Measurements from ENCODE around the gene MCRS1.
A peak's percentile ranks its signal among the peaks of the same experiment; 100 is the strongest.

The MCRS1 gene

DNA sequence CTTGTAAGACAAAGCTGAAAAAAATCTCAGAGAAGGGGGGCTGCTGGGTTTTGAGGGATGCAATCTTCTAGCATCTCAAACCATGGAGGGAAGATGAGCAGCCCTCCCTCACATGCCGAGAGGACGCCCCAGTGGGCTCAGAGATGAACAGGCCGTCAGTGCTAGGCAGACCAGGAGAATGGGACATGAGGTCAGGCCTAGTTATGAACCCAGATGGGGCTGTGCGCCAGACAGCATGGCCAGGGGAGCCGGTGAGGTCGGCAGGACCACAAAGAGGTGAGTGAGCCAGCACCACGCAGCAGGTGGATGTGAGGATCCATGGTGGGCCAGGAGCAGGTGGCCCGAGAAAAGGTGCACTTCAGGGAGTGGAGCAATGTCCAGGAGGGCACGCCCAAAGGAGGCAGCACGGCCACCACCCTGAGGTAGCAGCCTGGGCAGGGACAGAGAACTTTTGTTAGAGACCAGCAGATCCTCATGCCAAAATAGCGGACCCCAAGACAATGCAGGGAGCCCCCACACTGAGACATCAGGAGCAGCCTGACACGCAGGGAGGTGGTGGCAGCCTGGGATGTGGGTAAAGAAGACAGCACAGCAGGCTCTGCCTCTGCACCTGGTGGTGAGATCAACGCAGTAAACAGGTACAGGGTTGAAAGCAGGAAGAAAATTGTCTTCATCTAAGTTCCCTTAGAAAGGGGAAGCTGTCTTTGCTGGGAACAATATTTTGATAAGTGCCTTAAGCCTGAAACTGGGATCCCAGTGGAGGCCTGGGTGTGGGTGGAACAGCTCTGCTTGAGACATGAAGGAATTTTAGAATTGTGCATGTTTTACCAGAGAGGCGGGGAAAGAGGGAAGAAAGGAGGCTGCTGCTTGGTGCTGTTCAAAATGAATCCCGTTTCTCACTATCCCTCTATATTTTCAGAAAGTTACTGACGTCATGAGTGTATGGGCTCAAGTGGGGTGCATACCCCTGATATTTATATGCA, 17.8 kb upstream of the MCRS1 start:
- no CpG with 5 or more reads among the region's 16 CpGs for WGBS, 2 donors (ENCODE audit: extremely low coverage in 2 of 2, insufficient read length in 2 of 2, insufficient replicate concordance in 1 of 2)
- no peak overlapping the region for H4K8ac ChIP-seq (ENCODE audit: low read depth, low read length)
- peak overlapping the region; percentile 26 for H3K9ac ChIP-seq (ENCODE audit: low read depth, low read length, poor library complexity)
- H2AFZ ChIP-seq (ENCODE audit: low read length) = no peak overlapping the region
- no peak for DNase-seq (ENCODE audit: low spot score)
- H2BK12ac ChIP-seq (ENCODE audit: low read length) = no peak overlapping the region
- peaks cover 4% of the 10 kb centered on the region for H3K79me1 ChIP-seq (ENCODE audit: low read depth, low read length)
- no peak overlapping the region for H4K91ac ChIP-seq (ENCODE audit: low read depth, low read length, poor library complexity)
- peaks cover 3 to 6% of the 10 kb centered on the region in 2 donors for H3K4me1 ChIP-seq (ENCODE audit: control insufficient read depth in 2 of 2, insufficient read depth in 1 of 2, low read depth in 1 of 2, low read length in 2 of 2)
- no peaks in the 10 kb centered on the region for H3K9me3 ChIP-seq (replicated peaks in 1 of 2; ENCODE audit: control insufficient read depth in 2 of 2, insufficient read depth in 1 of 2, low read depth in 1 of 2, low read length in 2 of 2)
- no peak overlapping the region for H3K23ac ChIP-seq (ENCODE audit: low read depth, low read length, poor library complexity)
- peaks cover 4 to 19% of the 10 kb centered on the region in 2 donors for H3K36me3 ChIP-seq (replicated peaks in 1 of 2; ENCODE audit: control insufficient read depth in 2 of 2, insufficient read depth in 2 of 2, low read length in 2 of 2)
- peak overlapping the region; percentile 8 for H3K18ac ChIP-seq (ENCODE audit: low read length)
- H3K14ac ChIP-seq (ENCODE audit: low read length) = no peak overlapping the region
- H3K4me3 ChIP-seq (ENCODE audit: low read length in 2 of 2) = no peak overlapping the region
- no peak overlapping the region for H2AK5ac ChIP-seq (ENCODE audit: low read depth, low read length)
- H2BK120ac ChIP-seq (ENCODE audit: low read depth, low read length) = no peak overlapping the region
- no peak overlapping the region for H3K4ac ChIP-seq (ENCODE audit: low read length)
- H3K4me2 ChIP-seq (ENCODE audit: insufficient read depth, low read length, poor library complexity, severe bottlenecking) = no peak overlapping the region
- H3K27ac ChIP-seq (replicated peaks; ENCODE audit: low read length) = no peak overlapping the region
- H2BK15ac ChIP-seq (ENCODE audit: low read length) = no peak overlapping the region
- H2BK5ac ChIP-seq (ENCODE audit: low read length) = no peak overlapping the region
- no peaks in the 10 kb centered on the region for H3K27me3 ChIP-seq (ENCODE audit: control insufficient read depth in 3 of 3, insufficient read depth in 3 of 3, low read depth in 1 of 3, low read length in 3 of 3)

DNA sequence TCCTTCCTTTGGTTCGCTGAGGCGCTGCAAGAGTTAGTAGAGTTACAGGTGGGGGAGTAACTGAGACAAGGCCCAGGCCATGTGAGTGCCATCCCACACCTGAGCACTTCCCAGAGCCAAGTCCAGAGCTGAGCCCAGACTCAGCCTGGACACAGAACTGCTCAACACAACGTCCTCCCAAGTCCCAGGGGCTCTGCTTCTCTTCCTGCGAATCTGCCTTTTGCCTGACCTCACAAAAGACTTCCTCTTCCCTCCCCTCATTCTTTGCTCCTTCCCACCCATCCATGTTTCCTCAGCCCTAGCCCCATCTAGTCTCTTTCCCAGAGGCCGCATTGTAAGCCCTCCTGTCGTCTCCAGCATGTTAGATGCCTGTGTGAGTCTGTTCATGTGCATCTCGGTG, 16.6 kb upstream of the MCRS1 start:
- no peak overlapping the region for H3K14ac ChIP-seq (ENCODE audit: low read length)
- peaks cover 8 to 12% of the 10 kb centered on the region in 2 donors for H3K4me1 ChIP-seq (ENCODE audit: control insufficient read depth in 2 of 2, insufficient read depth in 1 of 2, low read depth in 1 of 2, low read length in 2 of 2)
- no peak overlapping the region for H2BK5ac ChIP-seq (ENCODE audit: low read length)
- H4K8ac ChIP-seq (ENCODE audit: low read depth, low read length) = no peak overlapping the region
- no peak overlapping the region for H2BK12ac ChIP-seq (ENCODE audit: low read length)
- H4K91ac ChIP-seq (ENCODE audit: low read depth, low read length, poor library complexity) = no peak overlapping the region
- peaks cover 4% of the 10 kb centered on the region for H3K79me1 ChIP-seq (ENCODE audit: low read depth, low read length)
- H3K9me3 ChIP-seq (replicated peaks in 1 of 2; ENCODE audit: control insufficient read depth in 2 of 2, insufficient read depth in 1 of 2, low read depth in 1 of 2, low read length in 2 of 2) = no peaks in the 10 kb centered on the region
- no peak overlapping the region for H3K9ac ChIP-seq (ENCODE audit: low read depth, low read length, poor library complexity)
- no peak overlapping the region for H2AFZ ChIP-seq (ENCODE audit: low read length)
- peaks cover 4 to 19% of the 10 kb centered on the region in 2 donors for H3K36me3 ChIP-seq (replicated peaks in 1 of 2; ENCODE audit: control insufficient read depth in 2 of 2, insufficient read depth in 2 of 2, low read length in 2 of 2)
- H3K4me2 ChIP-seq (ENCODE audit: insufficient read depth, low read length, poor library complexity, severe bottlenecking) = no peak overlapping the region
- H3K4me3 ChIP-seq (ENCODE audit: low read length in 2 of 2) = no peak overlapping the region
- H2BK120ac ChIP-seq (ENCODE audit: low read depth, low read length) = no peak overlapping the region
- H3K23ac ChIP-seq (ENCODE audit: low read depth, low read length, poor library complexity) = no peak overlapping the region
- no peaks in the 10 kb centered on the region for H3K27me3 ChIP-seq (ENCODE audit: control insufficient read depth in 3 of 3, insufficient read depth in 3 of 3, low read depth in 1 of 3, low read length in 3 of 3)
- H2BK15ac ChIP-seq (ENCODE audit: low read length) = no peak overlapping the region
- H3K18ac ChIP-seq (ENCODE audit: low read length) = no peak overlapping the region
- no peak overlapping the region for H3K27ac ChIP-seq (replicated peaks; ENCODE audit: low read length)
- no peak for DNase-seq (ENCODE audit: low spot score)
- H3K4ac ChIP-seq (ENCODE audit: low read length) = no peak overlapping the region
- WGBS, 2 donors (ENCODE audit: extremely low coverage in 2 of 2, insufficient read length in 2 of 2, insufficient replicate concordance in 1 of 2) = no CpG with 5 or more reads among the region's 7 CpGs
- H2AK5ac ChIP-seq (ENCODE audit: low read depth, low read length) = no peak overlapping the region

DNA sequence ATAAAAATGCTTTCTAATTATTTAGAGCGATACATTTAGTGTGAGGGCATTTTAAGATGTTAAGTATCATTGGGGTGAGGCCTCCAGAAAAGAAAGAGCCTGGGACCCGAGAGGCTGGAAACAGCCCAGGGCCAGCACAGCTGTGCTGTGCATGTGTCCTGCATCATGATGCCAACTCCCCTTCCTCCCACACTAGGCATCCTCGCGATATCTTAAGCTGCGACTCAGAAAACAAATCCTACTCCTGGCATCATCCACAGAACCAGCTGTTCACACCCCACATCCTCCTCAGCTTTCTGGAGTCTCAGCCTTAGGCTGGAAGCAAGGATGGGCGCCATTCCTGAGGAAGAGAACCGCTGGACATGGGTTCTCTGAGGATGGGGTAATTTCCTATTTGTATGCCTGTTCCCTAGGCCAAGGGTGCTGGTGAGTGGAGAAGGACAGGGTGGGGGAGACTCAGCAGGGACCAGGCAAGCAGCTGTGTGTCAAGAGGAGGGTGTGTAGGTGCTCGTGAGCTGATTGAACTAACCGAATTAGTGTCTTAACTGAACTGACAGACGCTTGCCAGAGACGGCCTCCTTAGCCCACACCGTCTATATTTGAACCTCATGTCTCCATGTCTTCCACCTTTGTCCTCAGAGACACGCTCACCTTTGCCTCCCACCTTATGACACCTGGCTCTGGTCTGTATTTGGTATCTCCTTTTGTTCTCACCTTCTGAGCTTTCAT, 15.6 kb upstream of the MCRS1 start:
- Histone ChIP-seq H2BK12ac (ENCODE audit: low read length) (no peak overlapping the region), H3K27ac (replicated peaks; ENCODE audit: low read length) (no peak overlapping the region), H2BK120ac (ENCODE audit: low read depth, low read length) (no peak overlapping the region), H3K4me3 (ENCODE audit: low read length in 2 of 2) (no peak overlapping the region), H2BK15ac (ENCODE audit: low read length) (no peak overlapping the region), H2AFZ (ENCODE audit: low read length) (no peak overlapping the region), H3K27me3 (ENCODE audit: control insufficient read depth in 3 of 3, insufficient read depth in 3 of 3, low read depth in 1 of 3, low read length in 3 of 3) (no peaks in the 10 kb centered on the region), H3K4me2 (ENCODE audit: insufficient read depth, low read length, poor library complexity, severe bottlenecking) (no peak overlapping the region), H3K9me3 (replicated peaks in 1 of 2; ENCODE audit: control insufficient read depth in 2 of 2, insufficient read depth in 1 of 2, low read depth in 1 of 2, low read length in 2 of 2) (no peaks in the 10 kb centered on the region), H4K8ac (ENCODE audit: low read depth, low read length) (no peak overlapping the region), H3K9ac (ENCODE audit: low read depth, low read length, poor library complexity) (no peak overlapping the region), H3K4me1 (ENCODE audit: control insufficient read depth in 2 of 2, insufficient read depth in 1 of 2, low read depth in 1 of 2, low read length in 2 of 2) (peaks cover 12 to 15% of the 10 kb centered on the region in 2 donors), H3K79me1 (ENCODE audit: low read depth, low read length) (peaks cover 1% of the 10 kb centered on the region), H3K14ac (ENCODE audit: low read length) (no peak overlapping the region), H2BK5ac (ENCODE audit: low read length) (no peak overlapping the region), H2AK5ac (ENCODE audit: low read depth, low read length) (no peak overlapping the region), H3K18ac (ENCODE audit: low read length) (no peak overlapping the region), H3K36me3 (replicated peaks in 1 of 2; ENCODE audit: control insufficient read depth in 2 of 2, insufficient read depth in 2 of 2, low read length in 2 of 2) (peaks cover 4 to 19% of the 10 kb centered on the region in 2 donors), H3K4ac (ENCODE audit: low read length) (no peak overlapping the region), H3K23ac (ENCODE audit: low read depth, low read length, poor library complexity) (no peak overlapping the region), H4K91ac (ENCODE audit: low read depth, low read length, poor library complexity) (no peak overlapping the region)
- WGBS, 2 donors (ENCODE audit: extremely low coverage in 2 of 2, insufficient read length in 2 of 2, insufficient replicate concordance in 1 of 2) = no CpG with 5 or more reads among the region's 13 CpGs
- no peak for DNase-seq (ENCODE audit: low spot score)

DNA sequence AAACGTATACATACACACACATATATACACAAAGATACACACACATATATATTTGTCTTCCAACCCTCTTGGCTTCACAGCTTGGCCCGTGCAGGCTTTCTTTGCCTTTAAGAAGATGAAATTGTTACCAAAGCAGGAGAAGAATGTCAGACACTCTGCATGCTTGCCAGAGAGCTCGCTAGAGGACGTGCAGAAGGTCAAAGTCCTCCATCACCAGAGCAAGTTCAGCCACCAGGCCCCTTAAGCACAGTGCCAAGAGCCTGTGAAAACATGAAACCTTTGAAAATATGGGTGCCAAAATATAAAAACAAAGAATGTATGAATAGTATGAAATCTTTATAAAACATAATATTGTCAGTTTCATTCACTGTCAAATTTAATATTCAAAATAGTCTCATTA, 14.9 kb upstream of the MCRS1 start:
- H3K4me1 ChIP-seq (ENCODE audit: control insufficient read depth in 2 of 2, insufficient read depth in 1 of 2, low read depth in 1 of 2, low read length in 2 of 2) = peaks cover 12 to 18% of the 10 kb centered on the region in 2 donors
- H2AFZ ChIP-seq (ENCODE audit: low read length) = no peak overlapping the region
- H3K9ac ChIP-seq (ENCODE audit: low read depth, low read length, poor library complexity) = no peak overlapping the region
- 100% methylated on average over 1 of the region's 4 CpGs for WGBS, 2 donors (ENCODE audit: extremely low coverage in 2 of 2, insufficient read length in 2 of 2, insufficient replicate concordance in 1 of 2)
- no peak overlapping the region for H2AK5ac ChIP-seq (ENCODE audit: low read depth, low read length)
- H3K79me1 ChIP-seq (ENCODE audit: low read depth, low read length) = peaks cover 1% of the 10 kb centered on the region
- no peak overlapping the region for H3K23ac ChIP-seq (ENCODE audit: low read depth, low read length, poor library complexity)
- H3K18ac ChIP-seq (ENCODE audit: low read length) = no peak overlapping the region
- no peak overlapping the region for H3K4me2 ChIP-seq (ENCODE audit: insufficient read depth, low read length, poor library complexity, severe bottlenecking)
- no peak overlapping the region for H2BK12ac ChIP-seq (ENCODE audit: low read length)
- H3K14ac ChIP-seq (ENCODE audit: low read length) = no peak overlapping the region
- H3K27me3 ChIP-seq (ENCODE audit: control insufficient read depth in 3 of 3, insufficient read depth in 3 of 3, low read depth in 1 of 3, low read length in 3 of 3) = no peaks in the 10 kb centered on the region
- H2BK15ac ChIP-seq (ENCODE audit: low read length) = no peak overlapping the region
- no peak overlapping the region for H3K27ac ChIP-seq (replicated peaks; ENCODE audit: low read length)
- H3K36me3 ChIP-seq (replicated peaks in 1 of 2; ENCODE audit: control insufficient read depth in 2 of 2, insufficient read depth in 2 of 2, low read length in 2 of 2) = peaks cover 2 to 19% of the 10 kb centered on the region in 2 donors
- no peak for DNase-seq (ENCODE audit: low spot score)
- H2BK5ac ChIP-seq (ENCODE audit: low read length) = no peak overlapping the region
- no peaks in the 10 kb centered on the region for H3K9me3 ChIP-seq (replicated peaks in 1 of 2; ENCODE audit: control insufficient read depth in 2 of 2, insufficient read depth in 1 of 2, low read depth in 1 of 2, low read length in 2 of 2)
- no peak overlapping the region for H4K8ac ChIP-seq (ENCODE audit: low read depth, low read length)
- H4K91ac ChIP-seq (ENCODE audit: low read depth, low read length, poor library complexity) = no peak overlapping the region
- H3K4ac ChIP-seq (ENCODE audit: low read length) = no peak overlapping the region
- no peak overlapping the region for H3K4me3 ChIP-seq (ENCODE audit: low read length in 2 of 2)
- no peak overlapping the region for H2BK120ac ChIP-seq (ENCODE audit: low read depth, low read length)
